ENCODE measurements around the gene NINJ1. TPM values are rescaled to one million over a fixed set of nuclear protein-coding genes. Genes with fewer than 3 reads are reported as not detected.
A peak's percentile ranks its signal among the peaks of the same experiment; 100 is the strongest.

Gene NINJ1
- total and polyA plus RNA-seq, 2 of the 13 experiments (the other 11 are each of a cell fraction or from before 2014, with no cell fraction given) = 81.2 to 92.1 TPM

GRCh38 chr9:93098236-93098946 lies 35.7 kb downstream of the NINJ1 start (continued):
- TF ChIP-seq ARID3A (IDR thresholded peaks at IDR 0.05; ENCODE audit: low read depth, low read length) = no peak
- no peak for TF ChIP-seq RBM39 (IDR thresholded peaks at IDR 0.05; ENCODE audit: low read depth, low read length, poor library complexity, severe bottlenecking)
- TF ChIP-seq ZKSCAN5 (CRISPR knock-in tag; IDR thresholded peaks at IDR 0.05) = no peak
- TF ChIP-seq ZNF883 (CRISPR knock-in tag; IDR thresholded peaks at IDR 0.05; ENCODE audit: not compliant biosample characterization) = no peak
- no peak for TF ChIP-seq HBP1 (CRISPR knock-in tag; IDR thresholded peaks at IDR 0.05; ENCODE audit: low read depth)
- TF ChIP-seq TEAD3 (CRISPR knock-in tag; optimal IDR thresholded peaks at IDR 0.05; ENCODE audit: borderline replicate concordance) = peak; percentile 28
- TF ChIP-seq ZNF790 (CRISPR knock-in tag; IDR thresholded peaks at IDR 0.05; ENCODE audit: borderline replicate concordance) = no peak
- TF ChIP-seq TOPORS (CRISPR knock-in tag; IDR thresholded peaks at IDR 0.05) = no peak
- TF ChIP-seq, protein P1, sequence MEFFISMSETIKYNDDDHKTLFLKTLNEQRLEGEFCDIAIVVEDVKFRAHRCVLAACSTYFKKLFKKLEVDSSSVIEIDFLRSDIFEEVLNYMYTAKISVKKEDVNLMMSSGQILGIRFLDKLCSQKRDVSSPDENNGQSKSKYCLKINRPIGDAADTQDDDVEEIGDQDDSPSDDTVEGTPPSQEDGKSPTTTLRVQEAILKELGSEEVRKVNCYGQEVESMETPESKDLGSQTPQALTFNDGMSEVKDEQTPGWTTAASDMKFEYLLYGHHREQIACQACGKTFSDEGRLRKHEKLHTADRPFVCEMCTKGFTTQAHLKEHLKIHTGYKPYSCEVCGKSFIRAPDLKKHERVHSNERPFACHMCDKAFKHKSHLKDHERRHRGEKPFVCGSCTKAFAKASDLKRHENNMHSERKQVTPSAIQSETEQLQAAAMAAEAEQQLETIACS (CRISPR knock-in tag; IDR thresholded peaks at IDR 0.05) = no peak
- TF ChIP-seq FOXK2 (IDR thresholded peaks at IDR 0.05) = no peak
- TF ChIP-seq, protein P2, sequence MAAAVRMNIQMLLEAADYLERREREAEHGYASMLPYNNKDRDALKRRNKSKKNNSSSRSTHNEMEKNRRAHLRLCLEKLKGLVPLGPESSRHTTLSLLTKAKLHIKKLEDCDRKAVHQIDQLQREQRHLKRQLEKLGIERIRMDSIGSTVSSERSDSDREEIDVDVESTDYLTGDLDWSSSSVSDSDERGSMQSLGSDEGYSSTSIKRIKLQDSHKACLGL (CRISPR knock-in tag; IDR thresholded peaks at IDR 0.05) = no peak
- TF ChIP-seq, protein P3, sequence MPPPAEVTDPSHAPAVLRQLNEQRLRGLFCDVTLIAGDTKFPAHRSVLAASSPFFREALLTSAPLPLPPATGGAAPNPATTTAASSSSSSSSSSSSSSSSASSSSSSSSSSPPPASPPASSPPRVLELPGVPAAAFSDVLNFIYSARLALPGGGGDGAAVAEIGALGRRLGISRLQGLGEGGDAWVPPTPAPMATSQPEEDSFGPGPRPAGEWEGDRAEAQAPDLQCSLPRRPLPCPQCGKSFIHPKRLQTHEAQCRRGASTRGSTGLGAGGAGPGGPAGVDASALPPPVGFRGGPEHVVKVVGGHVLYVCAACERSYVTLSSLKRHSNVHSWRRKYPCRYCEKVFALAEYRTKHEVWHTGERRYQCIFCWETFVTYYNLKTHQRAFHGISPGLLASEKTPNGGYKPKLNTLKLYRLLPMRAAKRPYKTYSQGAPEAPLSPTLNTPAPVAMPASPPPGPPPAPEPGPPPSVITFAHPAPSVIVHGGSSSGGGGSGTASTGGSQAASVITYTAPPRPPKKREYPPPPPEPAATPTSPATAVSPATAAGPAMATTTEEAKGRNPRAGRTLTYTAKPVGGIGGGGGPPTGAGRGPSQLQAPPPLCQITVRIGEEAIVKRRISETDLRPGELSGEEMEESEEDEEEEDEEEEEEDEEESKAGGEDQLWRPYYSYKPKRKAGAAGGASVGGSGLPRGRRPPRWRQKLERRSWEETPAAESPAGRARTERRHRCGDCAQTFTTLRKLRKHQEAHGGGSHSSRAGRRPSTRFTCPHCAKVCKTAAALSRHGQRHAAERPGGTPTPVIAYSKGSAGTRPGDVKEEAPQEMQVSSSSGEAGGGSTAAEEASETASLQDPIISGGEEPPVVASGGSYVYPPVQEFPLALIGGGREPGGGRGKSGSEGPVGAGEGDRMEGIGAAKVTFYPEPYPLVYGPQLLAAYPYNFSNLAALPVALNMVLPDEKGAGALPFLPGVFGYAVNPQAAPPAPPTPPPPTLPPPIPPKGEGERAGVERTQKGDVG (CRISPR knock-in tag; IDR thresholded peaks at IDR 0.05; ENCODE audit: borderline replicate concordance) = 0 out of 2 replicates have a peak, but pooled peaks have one; percentile 22
- no peak for TF ChIP-seq BRCA1 (CRISPR knock-in tag; IDR thresholded peaks at IDR 0.05)
- TF ChIP-seq ZC3H13 (CRISPR knock-in tag; IDR thresholded peaks at IDR 0.05) = no peak
- peak; percentile 93 for TF ChIP-seq ZBTB33 (CRISPR knock-in tag; IDR thresholded peaks at IDR 0.05)
- no peak for TF ChIP-seq ZNF335 (CRISPR knock-in tag; IDR thresholded peaks at IDR 0.05)
- TF ChIP-seq RCOR2 (CRISPR knock-in tag; IDR thresholded peaks at IDR 0.05) = no peak
- TF ChIP-seq KDM5B (CRISPR knock-in tag; IDR thresholded peaks at IDR 0.05; ENCODE audit: borderline replicate concordance) = no peak
- TF ChIP-seq YEATS4 (CRISPR knock-in tag; IDR thresholded peaks at IDR 0.05; ENCODE audit: borderline replicate concordance) = no peak
- TF ChIP-seq KDM5A (IDR thresholded peaks at IDR 0.05; ENCODE audit: borderline replicate concordance, low read length) = no peak
